Astrocyte of the spinal cord (primary cell): ENCODE measurements around the gene UBASH3B.

Source experiments
- DNase-seq: peaks from one replicate; pipeline ENCODE4 v3.0.0; 2011; ENCODE audit warnings: low read depth, low spot score
- H3K4me3 ChIP-seq: 2 replicates; pipeline ENCODE4 v1.5.1; 2011; ENCODE audit warnings: low read depth, mild to moderate bottlenecking, low read length, moderate library complexity
- CTCF ChIP-seq: IDR thresholded peaks from 2 replicates; pipeline ENCODE4 v1.5.1; 2012; ENCODE audit warnings: low read depth, mild to moderate bottlenecking, low read length, inconsistent platforms
- in situ Hi-C: cut with HindIII; loops from 2 replicates; pipeline ENCODE4 v1.10.0; 2017; ENCODE audit warnings: low sequenced_read_pairs

UBASH3B gene

GRCh38 chr11:122746050-122746478 lies 90.5 kb downstream of the UBASH3B start:
- no peak overlapping the region for H3K4me3 ChIP-seq
- no peak for TF ChIP-seq CTCF
- in situ Hi-C loops, result no loop called here
- DNase-seq, result no peak

GRCh38 chr11:122746611-122747244 lies 91.2 kb downstream of the UBASH3B start:
- no peak for TF ChIP-seq CTCF
- no peak overlapping the region for H3K4me3 ChIP-seq
- in situ Hi-C loops, result no loop called here
- no peak for DNase-seq

GRCh38 chr11:122747351-122747781 lies 91.8 kb downstream of the UBASH3B start:
- in situ Hi-C loops, result no loop called here
- DNase-seq, result peak; percentile 91
- H3K4me3 ChIP-seq, result no peak overlapping the region
- no peak for TF ChIP-seq CTCF

GRCh38 chr11:122749005-122749687 lies 93.6 kb downstream of the UBASH3B start:
- DNase-seq, result peak; percentile 91
- no peak overlapping the region for H3K4me3 ChIP-seq
- TF ChIP-seq CTCF, result no peak
- in situ Hi-C loops, result no loop called here

GRCh38 chr11:122750049-122750448 lies 94.5 kb downstream of the UBASH3B start:
- H3K4me3 ChIP-seq, result no peak overlapping the region
- TF ChIP-seq CTCF, result no peak
- no peak for DNase-seq
- in situ Hi-C loops, result no loop called here

- no peak for TF ChIP-seq CTCF
- in situ Hi-C loops, result no loop called here
- peak; percentile 69 for DNase-seq
Observed at GRCh38 chr11:122751292-122752070, 96.0 kb downstream of the UBASH3B start.

More at GRCh38 chr11:122751292-122752070, 96.0 kb downstream of the UBASH3B start:
- H3K4me3 ChIP-seq, result no peak overlapping the region
